GM12801 (cell line): ENCODE data around the gene CD247.

Experiments
- TF ChIP-seq, protein P1 (sequence below): IDR thresholded peaks from one replicate; pipeline ENCODE4 v1.5.1; 2011; ENCODE audit warnings: control low read depth; ENCODE audit not compliant: insufficient read length; ENCODE audit errors: extremely low read depth

CD247 gene

DNA sequence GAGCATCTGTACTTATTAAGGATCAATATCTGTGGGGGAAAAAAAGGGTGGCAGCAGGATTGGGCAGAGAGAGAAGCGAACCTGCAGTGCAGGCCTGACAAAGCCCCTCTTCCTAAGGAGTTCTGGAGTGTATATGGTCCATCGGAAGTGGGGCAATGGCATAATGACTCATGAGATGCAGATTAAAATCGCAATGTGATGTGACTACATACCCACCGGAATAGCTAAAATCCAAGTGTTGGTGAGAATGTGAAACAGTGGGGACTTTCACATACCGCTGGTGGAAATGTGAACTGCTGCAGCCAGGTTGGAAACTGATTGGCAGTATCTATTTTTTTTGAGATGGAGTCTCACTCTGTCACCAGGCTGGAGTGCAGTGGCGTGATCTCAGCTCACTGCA, 43.4 kb upstream of the CD247 start:
- TF ChIP-seq, protein P1, sequence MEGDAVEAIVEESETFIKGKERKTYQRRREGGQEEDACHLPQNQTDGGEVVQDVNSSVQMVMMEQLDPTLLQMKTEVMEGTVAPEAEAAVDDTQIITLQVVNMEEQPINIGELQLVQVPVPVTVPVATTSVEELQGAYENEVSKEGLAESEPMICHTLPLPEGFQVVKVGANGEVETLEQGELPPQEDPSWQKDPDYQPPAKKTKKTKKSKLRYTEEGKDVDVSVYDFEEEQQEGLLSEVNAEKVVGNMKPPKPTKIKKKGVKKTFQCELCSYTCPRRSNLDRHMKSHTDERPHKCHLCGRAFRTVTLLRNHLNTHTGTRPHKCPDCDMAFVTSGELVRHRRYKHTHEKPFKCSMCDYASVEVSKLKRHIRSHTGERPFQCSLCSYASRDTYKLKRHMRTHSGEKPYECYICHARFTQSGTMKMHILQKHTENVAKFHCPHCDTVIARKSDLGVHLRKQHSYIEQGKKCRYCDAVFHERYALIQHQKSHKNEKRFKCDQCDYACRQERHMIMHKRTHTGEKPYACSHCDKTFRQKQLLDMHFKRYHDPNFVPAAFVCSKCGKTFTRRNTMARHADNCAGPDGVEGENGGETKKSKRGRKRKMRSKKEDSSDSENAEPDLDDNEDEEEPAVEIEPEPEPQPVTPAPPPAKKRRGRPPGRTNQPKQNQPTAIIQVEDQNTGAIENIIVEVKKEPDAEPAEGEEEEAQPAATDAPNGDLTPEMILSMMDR: no peak

GRCh38 chr1:167555971-167556714, 37.8 kb upstream of the CD247 start:
- TF ChIP-seq, protein P1: peak; percentile 34

GRCh38 chr1:167554028-167554779, 35.9 kb upstream of the CD247 start:
- TF ChIP-seq, protein P1: no peak

GRCh38 chr1:167553136-167554027, 35.1 kb upstream of the CD247 start, which contains the start of gene CREG1:
Gene CREG1, minus strand, starts transcription at chr1:167553762.
- TF ChIP-seq, protein P1: no peak

GRCh38 chr1:167551362-167551761, 33.0 kb upstream of the CD247 start:
- TF ChIP-seq, protein P1: no peak

- TF ChIP-seq, protein P1: no peak
These were observed 30.0 kb upstream of the CD247 start for GRCh38 chr1:167548059-167548932.
